ENCODE data around the gene SLC9A5. TPM values are rescaled to one million over a fixed set of nuclear protein-coding genes. Genes with fewer than 3 reads are reported as not detected.

SLC9A5 gene, protein sequence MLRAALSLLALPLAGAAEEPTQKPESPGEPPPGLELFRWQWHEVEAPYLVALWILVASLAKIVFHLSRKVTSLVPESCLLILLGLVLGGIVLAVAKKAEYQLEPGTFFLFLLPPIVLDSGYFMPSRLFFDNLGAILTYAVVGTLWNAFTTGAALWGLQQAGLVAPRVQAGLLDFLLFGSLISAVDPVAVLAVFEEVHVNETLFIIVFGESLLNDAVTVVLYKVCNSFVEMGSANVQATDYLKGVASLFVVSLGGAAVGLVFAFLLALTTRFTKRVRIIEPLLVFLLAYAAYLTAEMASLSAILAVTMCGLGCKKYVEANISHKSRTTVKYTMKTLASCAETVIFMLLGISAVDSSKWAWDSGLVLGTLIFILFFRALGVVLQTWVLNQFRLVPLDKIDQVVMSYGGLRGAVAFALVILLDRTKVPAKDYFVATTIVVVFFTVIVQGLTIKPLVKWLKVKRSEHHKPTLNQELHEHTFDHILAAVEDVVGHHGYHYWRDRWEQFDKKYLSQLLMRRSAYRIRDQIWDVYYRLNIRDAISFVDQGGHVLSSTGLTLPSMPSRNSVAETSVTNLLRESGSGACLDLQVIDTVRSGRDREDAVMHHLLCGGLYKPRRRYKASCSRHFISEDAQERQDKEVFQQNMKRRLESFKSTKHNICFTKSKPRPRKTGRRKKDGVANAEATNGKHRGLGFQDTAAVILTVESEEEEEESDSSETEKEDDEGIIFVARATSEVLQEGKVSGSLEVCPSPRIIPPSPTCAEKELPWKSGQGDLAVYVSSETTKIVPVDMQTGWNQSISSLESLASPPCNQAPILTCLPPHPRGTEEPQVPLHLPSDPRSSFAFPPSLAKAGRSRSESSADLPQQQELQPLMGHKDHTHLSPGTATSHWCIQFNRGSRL
- total RNA-seq, result 1 to 10 TPM in 1 of 2 donors, under 1 TPM in 1; 0.27 to 2.6 TPM

DNA sequence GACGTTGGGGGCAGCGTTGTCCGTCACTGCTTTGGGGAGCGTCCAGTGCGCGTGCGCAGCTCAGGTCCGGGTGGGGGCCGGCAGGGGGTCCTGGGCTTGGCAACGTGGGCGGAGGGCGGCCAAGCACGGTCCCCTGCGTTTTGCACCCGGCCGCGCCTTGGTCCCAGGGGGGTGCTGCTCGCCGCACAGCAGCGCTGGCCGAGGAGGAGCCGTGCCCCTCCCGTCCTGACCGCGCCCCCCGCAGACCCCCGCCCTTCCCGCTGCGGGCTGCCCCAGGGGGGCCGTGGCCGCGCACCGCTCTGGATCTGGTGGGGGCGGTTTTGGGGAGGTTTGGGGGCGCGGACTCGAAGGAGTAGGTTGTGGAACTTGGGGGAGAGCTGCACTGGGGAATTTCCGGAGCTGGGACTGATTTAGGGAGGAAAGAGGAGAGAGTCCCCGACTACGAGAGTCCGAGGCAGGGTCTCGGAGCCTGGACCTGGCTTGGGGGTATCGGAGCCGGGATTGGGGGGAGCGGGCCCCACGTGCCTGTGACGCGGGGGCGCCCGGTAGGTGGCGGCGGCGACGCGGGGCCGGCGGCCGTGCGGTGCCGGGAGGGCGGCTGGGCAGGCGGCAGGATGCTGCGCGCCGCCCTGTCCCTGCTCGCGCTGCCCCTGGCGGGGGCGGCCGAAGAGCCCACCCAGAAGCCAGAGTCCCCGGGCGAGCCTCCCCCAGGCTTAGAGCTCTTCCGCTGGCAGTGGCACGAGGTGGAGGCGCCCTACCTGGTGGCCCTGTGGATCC is at the start of gene SLC9A5:
Gene SLC9A5, plus strand, starts transcription at position 579 of the 777 bp plus-strand sequence. Its CDS starts 36 bp downstream, at position 615.
- no peak for DNase-seq (ENCODE audit: low spot score)
- intact Hi-C loops (cut with DNase I), result no loop called here
- Histone ChIP-seq H3K4me3 (peak within 1 kb of the TSS; percentile 34 to 70), H3K9me3 (no peaks in the 10 kb centered on the region), H3K4me1 (replicated peaks) (peaks cover 6% of the 10 kb centered on the region), H3K27me3 (replicated peaks; ENCODE audit: insufficient read depth) (peaks cover 4% of the 10 kb centered on the region), H3K36me3 (no peaks in the 10 kb centered on the region), H3K27ac (peak within 1 kb of the TSS; percentile 31 to 86)
- WGBS, result under 1% methylated on average over 57 of the region's 75 CpGs
- TF ChIP-seq CTCF (IDR thresholded peaks at IDR 0.05) (peak in 2 of 4 experiments; percentile 31 to 40), POLR2A (IDR thresholded peaks at IDR 0.05) (no peak)

DNA sequence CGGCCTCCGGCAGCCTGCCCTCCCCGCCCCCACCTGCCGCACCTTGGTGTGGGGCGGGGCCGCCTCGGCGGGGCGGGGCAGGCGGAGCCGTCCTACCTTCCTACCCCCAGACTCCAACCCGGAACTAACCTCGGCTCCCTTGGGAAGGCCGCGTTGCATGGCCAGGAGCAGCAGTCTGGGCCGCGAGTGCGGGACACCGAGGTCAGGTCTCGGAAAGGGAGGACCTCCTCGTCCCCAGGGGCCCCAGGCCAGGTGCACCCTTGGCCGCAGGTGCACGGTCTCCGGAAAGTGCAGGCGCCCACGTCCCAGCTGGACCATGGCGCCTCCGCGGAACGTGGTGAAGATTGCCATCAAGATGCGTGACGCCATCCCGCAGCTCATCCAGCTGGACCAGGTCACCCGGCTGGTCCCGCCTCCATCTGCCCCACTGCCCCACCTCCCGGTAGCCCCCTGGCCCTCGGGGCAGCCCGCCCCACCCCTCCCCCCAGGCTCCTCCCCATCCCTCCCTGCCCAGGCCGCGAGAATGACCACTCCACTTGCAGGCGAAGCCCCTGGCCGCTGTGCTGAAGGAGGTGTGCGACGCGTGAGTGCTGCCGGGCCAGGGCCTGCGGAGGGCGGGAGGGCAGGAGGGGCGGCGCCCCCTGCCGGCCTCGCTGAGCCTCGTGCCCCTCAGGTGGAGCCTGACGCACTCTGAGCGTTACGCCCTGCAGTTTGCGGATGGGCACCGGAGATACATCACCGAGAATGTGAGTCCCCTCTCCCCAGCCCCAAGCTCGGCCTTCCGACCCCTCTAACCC is 49.6 kb upstream of the SLC9A5 start, which contains the start of gene ELMO3:
Gene ELMO3, plus strand, starts transcription at position 121 of the 797 bp plus-strand sequence. Its CDS starts 196 bp downstream, at position 317.
- TF ChIP-seq CTCF (IDR thresholded peaks at IDR 0.05) (peak in 3 of 4 experiments; percentile 39 to 76 (median 62)), POLR2A (IDR thresholded peaks at IDR 0.05) (peak; percentile 82), POLR2AphosphoS5 (IDR thresholded peaks at IDR 0.05) (peak; percentile 57)
- peak; percentile 65 for DNase-seq (ENCODE audit: low spot score)
- intact Hi-C loops (cut with DNase I), result no loop called here
- Histone ChIP-seq H3K4me3 (peak within 1 kb of the TSS; percentile 27 to 53), H3K36me3 (peaks cover 16 to 26% of the 10 kb centered on the region in 2 donors), H3K4me1 (replicated peaks) (peaks cover 6% of the 10 kb centered on the region), H3K27me3 (replicated peaks; ENCODE audit: insufficient read depth) (no peaks in the 10 kb centered on the region), H3K27ac (peak within 1 kb of the TSS; percentile 63 to 71), H3K9me3 (no peaks in the 10 kb centered on the region)
- 22% methylated on average over 59 of the region's 61 CpGs for WGBS

DNA sequence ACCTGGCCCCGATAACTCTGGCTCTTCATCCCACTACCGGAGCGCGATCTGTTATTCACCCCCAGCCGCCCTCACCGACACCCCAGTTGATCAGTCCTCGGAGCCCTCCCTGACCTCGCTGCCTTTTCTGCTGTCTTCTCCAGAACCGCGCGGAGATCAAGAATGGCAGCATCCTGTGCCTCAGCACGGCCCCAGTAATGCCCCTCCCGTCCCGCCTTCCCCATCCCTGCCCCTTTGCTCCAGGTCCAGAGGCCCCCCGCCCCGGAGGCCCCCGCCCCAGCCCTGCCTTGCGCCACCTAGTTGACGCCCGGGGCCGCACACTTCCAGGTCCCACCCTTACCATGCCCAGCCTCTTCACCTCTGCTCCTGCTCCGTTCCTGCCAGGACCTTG is 49.0 kb upstream of the SLC9A5 start:
- TF ChIP-seq POLR2AphosphoS5 (IDR thresholded peaks at IDR 0.05), result no peak
- TF ChIP-seq POLR2A (IDR thresholded peaks at IDR 0.05), result no peak
- TF ChIP-seq CTCF (IDR thresholded peaks at IDR 0.05), result no peak
- peaks cover 6% of the 10 kb centered on the region for H3K4me1 ChIP-seq (replicated peaks)
- no peaks in the 10 kb centered on the region for H3K27me3 ChIP-seq (replicated peaks; ENCODE audit: insufficient read depth)
- intact Hi-C loops (cut with DNase I), result no loop called here
- no peak for DNase-seq (ENCODE audit: low spot score)
- H3K4me3 ChIP-seq, result peak overlapping the region; percentile 27 to 53
- peak overlapping the region in 1 of 2 donors; percentile 63 for H3K27ac ChIP-seq
- no peaks in the 10 kb centered on the region for H3K9me3 ChIP-seq
- WGBS, result 31% methylated on average over 21 of the region's 22 CpGs
- H3K36me3 ChIP-seq, result peaks cover 11 to 26% of the 10 kb centered on the region in 2 donors

DNA sequence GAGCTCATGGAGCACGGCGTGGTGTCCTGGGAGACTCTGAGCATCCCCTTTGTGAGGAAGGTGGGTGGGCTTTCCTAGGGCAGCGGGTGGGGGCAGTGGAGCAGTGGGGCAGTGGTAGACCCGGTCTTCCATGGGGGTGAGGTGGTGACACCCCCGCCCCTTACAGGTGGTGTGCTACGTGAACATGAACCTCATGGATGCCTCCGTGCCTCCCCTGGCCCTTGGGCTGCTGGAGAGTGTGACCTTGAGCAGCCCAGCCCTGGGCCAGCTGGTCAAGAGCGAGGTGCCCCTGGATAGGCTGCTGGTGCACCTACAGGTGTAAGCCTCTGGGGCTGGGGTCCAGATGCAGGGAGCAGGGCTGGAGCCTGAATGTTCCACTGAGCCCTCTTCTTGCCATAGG is 48.3 kb upstream of the SLC9A5 start:
- WGBS, result 96% methylated on average over 8 of the region's 8 CpGs
- TF ChIP-seq POLR2A (IDR thresholded peaks at IDR 0.05) (no peak), POLR2AphosphoS5 (IDR thresholded peaks at IDR 0.05) (no peak), CTCF (IDR thresholded peaks at IDR 0.05) (no peak)

More for the DNA sequence above, 48.3 kb upstream of the SLC9A5 start:
- Histone ChIP-seq H3K4me1 (replicated peaks) (peaks cover 6% of the 10 kb centered on the region), H3K9me3 (no peaks in the 10 kb centered on the region), H3K27ac (no peak overlapping the region), H3K4me3 (no peak overlapping the region), H3K27me3 (replicated peaks; ENCODE audit: insufficient read depth) (no peaks in the 10 kb centered on the region), H3K36me3 (peaks cover 4 to 22% of the 10 kb centered on the region in 2 donors)
- no peak for DNase-seq (ENCODE audit: low spot score)
- intact Hi-C loops (cut with DNase I), result no loop called here
